HT1080 (cell line): ENCODE data around the gene HPCAL1. TPM values are rescaled to one million over a fixed set of nuclear protein-coding genes. Genes with fewer than 3 reads are reported as not detected.

Source experiments
- DNase-seq: peaks from one replicate; pipeline ENCODE4 v3.0.0-alpha.2; 2015; ENCODE audit warnings: low read depth
- total RNA-seq: library from RNA; depleted of rRNA; stranded (reverse); fragments of >200 nt; shearing (Covaris generic); gene quantifications from 2 replicates; pipeline ENCODE4 v1.2.3, GENCODE V29; 2014

The HPCAL1 gene
- total RNA-seq, 1 experiment from 2014 or later, result 201 TPM

DNA sequence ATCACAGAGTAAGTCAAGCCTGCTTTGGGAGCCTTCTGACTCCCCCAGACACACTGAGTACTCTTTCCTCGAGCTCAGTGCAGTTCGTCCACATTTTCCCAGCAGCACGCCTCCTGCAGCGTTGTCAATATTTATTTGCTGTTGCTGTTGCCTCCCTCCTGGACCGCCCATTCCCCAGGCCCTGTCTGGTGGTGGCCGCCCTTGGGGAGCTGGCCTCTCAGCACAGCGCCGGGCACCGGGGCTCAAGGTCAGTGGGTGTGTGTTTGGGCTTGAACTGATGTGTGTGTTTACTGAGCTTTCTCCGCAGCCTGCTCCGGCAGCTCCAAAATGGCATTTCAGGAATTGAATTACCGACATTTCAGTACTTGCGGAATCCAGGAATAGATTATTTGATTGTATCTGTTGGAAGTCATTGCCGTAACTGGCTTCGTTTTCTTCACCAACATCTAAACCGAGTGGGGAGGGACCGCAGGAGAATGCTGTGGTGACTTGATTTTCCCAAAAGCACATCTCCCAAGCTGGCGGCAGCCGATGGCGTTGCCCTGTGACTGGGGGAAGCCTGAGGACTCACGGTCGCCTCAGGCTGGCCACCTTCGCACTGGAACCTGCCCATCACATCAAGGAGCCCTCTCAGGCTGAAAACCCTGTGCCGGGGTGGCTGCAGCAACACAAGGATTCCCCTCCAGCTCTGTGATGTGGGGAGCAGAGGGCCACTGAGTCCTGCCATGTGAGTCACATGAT is 66.0 kb downstream of the HPCAL1 start:
- no peak for DNase-seq

DNA sequence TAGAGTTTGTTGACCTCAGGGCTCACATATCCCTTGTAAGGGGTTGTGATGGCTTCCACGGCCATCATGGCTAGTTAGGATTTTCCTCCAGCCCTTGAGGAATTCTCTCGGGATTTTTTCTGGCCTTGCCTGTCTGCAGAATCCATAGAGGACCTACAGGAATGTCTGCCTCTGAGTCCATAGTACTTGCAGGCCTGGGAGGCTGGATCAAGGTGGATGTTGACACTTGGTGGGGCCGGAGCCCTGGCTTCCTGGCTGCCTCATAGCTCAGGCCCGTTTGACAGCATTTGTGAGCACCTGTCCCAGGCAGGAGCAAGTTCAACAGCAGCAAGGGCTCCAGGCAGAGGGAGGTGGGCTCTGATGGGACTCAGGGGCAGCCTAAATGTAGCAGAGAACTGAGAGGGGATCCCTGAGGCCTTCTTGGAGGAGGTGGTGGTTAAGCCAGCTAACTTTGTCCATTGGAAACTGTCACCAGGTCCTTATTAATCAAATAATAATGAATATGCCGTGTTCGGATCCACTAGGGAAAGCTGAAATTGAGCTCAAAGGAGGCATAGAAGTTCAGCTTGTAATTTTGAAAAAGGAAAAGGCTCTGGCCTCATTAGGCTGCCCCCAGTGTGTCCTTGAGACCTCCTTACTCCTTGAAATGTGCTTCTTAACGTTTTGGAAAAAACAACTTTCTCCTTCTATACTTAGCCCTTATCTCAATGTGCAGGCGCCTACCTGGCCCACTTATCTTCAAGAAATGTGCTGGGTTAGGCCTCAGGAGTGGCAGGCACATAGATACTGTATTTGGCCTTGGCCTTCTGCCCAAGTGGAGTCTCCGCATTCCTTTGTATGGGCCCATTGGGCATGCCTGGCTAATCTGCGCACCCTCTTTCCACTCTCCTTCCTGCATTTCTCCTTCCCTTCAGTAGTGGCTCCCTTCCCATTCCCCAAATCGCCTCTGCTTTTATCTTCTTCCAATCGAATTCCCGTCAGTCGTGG is 66.9 kb downstream of the HPCAL1 start:
- DNase-seq, result no peak

DNA sequence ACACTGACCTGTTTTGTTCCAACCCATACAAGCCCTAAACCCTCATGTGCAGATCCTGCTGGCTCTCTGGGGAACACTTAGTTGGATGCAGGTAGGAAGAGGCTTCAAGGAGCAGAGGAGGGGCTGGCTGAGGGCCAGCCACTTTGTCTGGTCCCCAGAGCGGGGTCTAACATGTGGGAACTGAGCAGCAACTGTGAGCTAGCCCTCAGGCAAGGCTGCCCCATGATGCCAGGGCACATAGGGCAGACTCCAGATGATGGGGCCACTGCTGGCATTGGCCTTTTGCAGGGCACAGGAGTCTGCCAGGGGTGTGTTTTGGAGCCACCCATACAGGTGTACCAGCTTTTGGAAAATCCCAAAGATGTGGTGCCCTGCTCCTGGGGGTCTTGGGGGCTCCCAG is 67.7 kb downstream of the HPCAL1 start:
- no peak for DNase-seq

DNA sequence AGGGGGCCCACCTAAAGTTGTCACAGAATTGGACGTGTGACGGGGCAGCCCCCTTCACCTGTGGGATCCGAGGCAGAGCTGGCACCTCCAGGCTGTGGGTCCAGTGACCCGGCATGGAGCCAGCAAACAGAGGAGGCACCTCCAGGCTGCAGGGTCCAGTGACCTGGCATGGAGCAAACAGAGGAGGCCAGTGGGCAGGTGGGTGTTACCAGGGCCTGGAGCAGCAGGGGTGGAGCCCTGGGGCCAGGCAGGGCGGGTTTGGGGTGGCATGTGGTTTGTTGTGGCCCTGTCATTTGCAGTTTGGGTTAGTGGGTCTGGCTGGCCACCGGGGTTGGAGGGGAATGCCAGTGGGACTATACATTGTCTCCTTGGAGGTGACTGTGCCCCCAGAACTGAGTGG is 68.2 kb downstream of the HPCAL1 start:
- no peak for DNase-seq

DNA sequence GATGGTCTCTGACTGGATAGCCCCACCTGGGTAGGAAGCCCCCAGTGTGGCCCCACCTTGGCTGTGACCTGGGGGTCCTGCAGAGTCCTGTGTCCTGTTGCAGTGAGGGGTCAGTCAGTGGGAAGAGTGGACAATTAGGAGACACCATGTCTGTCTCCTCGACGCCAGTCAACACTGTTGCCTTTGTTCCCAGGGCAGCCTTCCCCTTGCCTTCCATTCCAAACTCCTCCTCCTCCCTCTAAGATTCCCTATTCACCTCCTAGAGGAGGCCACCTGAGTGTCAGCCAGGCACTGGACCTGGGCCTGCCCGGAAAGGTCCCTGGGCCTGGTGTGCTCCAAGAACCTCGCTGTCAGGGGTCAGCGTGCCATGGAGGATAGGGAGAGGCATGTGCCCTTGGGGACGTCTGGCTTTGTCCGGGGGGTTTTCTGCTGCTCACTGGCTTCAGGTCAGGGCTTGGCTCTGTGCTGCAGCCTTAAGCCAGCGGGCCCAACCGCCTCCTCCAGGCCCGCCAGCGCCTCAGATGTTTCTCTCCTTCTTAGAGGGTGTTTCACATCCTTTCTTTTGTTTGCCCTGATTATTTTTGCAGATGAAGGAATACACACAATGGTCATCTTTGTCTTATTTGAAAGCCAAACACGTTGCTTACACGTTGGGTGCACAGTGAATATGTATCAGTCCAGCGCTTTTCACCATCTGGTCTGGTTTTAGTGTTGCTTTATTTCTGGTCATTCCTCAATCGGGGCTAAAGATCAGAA is 68.9 kb downstream of the HPCAL1 start:
- DNase-seq, result no peak

DNA sequence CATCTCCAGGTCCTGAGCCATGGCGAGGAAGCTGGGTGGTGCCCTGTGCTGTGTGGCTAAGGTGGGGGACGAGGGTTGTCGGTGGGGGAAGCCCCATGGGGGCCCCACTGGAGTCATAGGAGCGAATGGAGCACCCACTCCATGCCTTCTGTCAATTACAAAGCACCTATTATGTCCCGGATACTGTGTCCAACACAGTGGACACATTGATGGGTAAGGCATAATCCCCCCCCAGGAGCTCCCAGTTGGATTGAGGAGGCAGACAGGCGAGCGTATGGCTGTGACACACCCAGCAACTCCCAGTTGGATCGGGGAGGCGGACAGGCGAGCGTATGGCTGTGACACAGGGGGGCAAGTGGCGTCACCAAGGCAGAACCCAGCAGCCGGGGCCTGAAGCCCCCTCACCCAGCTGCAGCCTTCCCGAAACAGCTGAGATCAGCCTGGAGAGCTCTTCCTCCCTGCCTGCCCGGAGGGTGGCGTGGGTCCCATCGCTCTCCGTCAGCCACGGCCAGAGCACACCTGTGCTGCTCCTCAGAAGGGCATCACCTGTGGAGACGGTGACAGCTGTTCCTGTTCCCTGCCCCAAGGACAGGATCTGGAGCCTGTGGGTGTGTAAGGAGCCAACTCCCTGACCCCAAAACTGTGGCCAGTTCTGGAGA is 69.6 kb downstream of the HPCAL1 start:
- DNase-seq, result no peak

DNA sequence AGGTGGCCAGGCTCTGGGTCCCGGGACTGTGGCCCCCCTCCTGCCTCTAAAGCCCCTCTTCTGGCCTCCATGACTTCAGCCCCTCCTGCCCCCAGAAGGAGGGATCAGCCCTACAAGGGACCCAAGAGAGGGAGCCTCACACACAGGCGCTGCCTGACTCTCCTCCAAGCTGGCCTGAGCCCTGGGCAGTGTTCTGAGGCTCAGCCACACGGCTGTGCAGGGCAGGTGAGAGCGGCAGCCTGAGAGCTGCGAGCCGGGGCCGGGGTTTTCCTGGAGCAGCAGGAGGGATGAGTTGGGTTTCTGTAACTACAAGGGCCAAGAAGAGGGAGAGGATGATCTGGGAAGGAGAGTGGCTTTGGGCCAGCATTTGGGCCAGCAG is 70.1 kb downstream of the HPCAL1 start:
- no peak for DNase-seq

DNA sequence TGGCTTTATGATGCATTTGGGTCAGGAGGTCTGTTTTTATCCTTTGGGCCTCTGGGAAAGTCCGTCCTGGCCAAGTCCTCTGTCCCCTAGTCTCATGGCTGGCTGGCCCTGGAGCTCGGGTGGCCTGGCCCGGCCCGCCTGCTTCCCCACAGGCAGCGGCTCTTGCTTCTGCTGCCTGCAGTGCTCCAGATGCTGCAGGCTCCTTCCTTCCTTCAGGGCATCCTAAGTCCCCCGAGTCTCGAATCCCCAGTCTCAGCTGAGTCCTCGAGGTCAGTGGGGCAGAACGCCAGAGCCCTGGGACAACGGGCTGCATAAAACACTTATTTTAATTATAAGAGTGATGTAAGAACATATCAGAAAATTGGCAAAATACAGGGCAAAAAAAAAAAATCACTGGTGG is 71.2 kb downstream of the HPCAL1 start:
- DNase-seq, result no peak

DNA sequence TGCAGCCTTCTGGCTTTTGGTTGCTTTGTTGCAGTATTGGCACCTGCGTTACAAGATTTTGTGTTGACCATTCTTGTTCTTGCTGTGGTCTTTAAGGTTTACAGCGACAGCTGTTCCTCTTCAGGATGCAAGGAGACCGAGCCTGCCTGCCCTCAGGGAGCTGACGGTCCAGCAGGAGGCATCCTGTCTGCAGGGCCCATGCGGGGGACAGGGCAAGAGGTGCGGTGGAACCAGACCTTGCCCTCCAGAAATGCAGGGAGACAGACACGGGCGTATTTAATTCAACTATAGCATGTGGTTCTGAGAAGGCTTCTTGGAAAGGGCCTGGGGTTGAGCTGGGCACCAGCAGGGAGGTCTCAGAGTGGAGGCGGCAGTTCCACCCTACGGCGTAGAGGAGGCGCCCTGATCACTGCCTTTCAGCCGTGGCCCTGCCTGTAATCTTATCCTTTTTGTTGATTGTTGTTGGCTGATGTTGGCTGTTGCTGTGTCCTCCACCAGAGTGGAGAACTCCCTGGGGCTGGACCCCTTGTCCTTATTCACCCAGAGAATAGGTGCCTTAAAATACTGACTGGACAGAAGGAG is 71.7 kb downstream of the HPCAL1 start:
- DNase-seq, result no peak

DNA sequence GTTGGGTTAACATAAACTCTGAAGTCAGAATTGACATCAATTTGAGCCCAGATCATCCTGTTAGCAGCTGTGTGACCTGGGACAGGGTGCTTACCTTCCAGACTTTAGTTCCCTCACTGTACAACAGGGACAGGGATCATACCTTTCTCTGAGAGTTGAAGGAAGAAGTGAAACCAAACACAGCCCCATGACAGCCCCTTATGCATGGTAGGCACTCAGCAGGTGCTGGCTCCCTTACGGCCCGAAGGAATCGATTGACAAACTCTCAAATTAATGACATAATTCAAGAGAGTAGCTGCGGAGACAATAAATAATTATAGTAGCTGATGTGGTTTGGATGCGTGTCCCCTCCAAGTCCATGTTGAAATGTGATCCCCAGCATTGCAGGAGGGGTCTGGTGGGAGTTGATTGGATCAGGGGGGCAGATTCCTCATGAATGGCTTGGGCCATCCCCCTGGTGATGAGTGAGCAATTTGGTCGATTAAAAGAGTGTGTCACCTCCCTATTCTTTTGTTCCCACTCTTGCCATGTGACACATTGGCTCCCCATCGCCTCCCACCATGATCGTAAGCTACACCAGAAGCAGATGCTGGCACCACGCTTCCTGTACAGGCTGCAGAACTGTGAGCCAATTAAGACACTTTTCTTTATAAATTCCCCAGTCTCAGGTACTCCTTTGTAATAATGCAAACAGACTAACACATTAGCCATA is 73.0 kb downstream of the HPCAL1 start:
- DNase-seq, result no peak

DNA sequence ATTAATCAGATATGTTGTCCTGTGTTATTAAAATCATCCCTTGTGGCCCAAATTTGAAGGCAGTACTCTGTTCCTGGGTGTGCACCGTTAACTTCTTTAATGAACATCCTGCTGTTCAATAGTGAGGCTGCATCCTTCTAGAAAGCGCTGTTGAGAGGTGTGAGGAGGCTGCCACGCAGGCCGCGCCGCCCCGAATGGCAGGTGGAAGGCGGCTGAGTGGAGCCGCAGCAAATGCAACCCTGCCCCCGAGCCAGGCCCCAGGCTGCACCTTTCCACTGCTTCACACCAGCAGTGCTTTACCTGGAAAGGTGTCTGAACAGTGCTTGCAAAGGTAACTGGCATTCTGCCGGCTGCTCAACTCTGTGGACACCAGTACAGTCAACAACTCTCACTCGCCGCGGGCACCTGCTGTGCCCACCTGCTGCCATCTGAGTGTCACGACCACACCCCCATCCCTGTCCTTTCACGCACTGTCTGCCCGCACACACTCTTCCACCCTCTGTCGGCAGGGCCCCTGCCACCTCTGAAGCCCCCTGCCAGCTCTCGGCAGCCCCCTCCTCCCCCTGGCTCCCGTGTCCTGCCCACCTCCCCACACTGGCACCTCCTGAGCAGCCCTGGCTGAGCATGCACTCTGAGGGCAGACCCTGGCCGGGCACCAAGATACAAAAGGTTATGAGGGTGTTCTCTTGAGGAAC is 74.5 kb downstream of the HPCAL1 start:
- DNase-seq, result no peak

DNA sequence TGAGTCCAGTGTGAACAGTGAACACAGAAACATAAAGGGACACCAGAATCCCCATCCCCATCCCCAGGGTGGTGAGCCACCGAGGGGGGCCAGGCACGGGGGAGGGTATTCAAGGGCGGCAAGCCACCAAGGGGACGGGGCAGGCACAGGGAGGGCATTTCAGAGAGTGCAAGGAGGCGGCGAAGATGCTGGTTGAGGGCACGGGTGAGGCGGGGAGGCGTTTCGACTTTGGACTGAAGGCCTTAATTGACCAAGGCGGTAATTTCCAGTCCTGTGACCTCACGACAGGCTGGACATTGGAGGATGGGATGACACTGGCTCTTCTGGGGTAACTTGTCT is 75.0 kb downstream of the HPCAL1 start:
- DNase-seq, result no peak

DNA sequence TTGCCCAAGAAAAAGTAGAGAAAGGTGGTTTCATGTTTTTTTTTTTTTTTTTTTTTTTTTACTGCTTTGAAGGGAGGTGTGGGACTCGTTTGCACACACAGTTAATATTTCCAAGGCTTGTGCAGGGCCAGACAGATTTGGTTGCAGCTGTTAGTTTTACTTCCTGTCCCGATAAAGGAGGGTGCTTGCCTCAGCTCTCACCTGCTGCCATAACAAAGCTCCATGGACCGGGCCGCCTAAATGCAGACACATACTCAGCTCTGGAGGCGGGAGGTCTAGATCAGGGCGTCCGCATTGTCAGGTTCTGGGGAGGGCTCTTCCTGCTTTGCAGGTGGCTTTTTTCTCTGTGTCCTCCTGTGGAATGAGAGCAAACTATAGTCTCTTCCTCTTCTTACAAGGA is 75.5 kb downstream of the HPCAL1 start:
- no peak for DNase-seq

DNA sequence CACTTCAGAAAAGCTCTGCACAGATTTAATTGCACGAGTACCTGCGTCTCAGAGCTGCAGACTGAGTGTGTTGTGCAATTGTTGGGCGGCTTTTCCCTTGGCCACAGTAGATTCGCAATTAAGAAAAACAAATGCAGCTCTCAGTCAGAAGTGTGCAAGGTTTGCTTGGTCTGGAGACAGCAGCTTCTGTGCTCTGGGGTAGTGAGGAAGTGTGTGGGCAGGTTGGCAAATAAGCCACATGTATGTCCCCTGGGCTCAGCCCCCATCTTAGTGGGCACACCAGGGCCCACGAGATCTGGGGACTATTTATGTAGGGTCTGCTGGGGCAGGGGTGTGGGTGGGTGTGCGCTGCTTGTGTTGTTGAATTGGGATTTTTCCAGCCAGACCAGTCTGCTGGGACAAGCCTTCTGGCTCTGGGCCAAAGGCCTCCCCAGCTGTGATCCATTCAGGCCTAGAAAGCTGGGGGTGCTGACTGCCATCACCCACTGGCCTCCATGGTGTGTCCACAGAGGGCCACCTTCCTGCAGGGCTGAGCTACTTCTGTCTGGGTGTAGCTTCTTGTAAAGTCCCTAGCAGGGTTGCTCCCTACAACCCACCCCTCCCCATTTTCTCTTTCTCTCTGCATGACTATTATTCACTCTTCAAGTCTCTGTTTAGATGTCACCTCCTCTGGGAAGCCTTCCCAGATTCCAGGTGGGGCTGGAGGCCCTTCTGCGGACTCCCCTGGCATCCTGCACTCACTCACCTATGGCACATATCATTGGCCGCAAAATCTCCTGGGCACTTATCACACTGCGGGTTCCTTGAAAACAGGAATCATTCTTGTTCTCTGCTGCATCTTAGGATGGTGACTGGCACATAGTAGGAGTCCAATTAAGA is 77.6 kb downstream of the HPCAL1 start:
- no peak for DNase-seq

DNA sequence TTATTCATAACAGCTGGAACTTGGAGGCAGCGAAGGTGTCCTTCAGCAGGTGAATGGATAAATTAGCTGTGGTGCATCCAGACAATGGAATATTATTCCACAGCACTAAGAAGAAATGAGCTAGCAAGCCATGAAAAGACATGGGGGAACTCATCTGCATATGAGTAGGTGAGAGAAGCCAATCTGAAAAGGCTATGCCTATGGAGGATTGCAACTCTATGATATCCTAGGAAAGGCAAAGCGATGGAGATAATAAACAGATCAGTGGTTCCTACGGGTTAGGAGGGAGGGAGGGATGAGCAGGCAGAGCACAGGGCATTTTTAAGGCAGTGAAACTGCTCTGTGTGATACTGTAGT is 79.3 kb downstream of the HPCAL1 start:
- no peak for DNase-seq

DNA sequence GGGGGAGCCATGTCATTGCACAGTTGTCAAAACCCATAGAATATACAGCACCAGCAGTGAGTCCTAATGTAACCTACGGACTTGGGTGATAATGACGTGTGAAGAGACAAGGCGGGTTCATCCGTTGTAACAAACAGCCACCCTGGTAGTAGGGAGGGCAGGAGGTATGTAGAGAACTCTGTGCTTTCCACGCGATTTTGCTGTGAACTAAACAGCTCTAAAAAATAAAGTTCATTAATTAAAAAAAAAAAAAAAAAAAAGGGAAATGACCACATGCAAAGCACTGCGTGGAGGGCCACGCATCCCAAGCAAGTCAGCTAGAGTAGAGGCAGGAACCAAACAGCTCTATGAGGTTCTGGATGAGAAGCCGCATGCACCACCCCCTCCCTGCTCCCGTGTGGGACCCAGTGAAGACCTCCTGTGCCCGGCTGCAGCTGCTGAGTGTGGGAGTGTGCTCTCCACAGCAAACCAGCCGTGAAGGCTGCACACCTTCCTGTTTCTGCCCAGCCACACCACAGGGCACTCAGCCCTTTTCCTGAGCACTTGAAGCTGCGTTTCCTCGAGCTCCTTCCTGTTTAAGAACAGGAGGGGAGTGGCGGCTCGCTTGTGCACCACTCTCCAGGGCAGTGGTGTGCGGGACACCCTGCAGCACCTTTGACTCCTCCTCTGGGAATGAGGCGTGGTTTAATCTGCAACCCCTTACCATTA is 79.8 kb downstream of the HPCAL1 start:
- DNase-seq, result no peak

DNA sequence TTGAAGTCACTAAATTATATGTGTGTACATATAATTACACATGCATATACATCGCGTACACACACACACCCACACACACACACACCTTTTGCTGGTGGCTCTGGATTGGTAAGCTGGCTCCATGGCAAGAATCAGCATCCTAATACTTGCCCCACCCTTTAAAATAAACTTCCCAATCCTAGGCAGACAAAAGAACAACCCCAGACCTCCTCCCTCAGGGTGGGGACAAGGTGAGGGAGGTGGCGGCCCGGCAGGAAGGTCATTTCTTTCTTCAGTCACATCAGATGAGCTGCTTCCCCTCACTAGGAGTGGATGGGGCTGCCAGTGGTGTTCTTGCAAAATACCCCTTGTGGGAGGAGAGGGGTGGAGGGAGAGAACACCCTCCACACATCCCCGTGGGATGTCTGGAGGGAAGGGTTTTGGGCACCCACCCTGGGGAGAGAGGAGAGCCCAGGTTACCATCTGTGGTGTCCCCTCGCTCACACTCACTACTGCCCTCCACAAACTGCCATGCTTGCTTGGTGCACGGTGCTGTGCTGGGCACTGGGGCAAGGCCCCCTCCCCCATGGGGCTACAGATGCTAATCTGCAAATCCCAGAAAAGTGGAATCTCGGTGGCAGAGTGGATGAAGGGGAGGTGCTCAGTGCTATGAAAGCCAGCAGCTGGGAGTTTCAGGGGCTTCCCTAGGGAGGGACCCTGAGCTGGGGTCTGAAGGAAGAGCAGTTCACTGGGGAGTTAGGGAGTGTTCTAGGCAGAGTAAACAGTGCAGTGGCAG is 81.4 kb downstream of the HPCAL1 start:
- no peak for DNase-seq
